ENCODE data around the gene TEPSIN.

DNA sequence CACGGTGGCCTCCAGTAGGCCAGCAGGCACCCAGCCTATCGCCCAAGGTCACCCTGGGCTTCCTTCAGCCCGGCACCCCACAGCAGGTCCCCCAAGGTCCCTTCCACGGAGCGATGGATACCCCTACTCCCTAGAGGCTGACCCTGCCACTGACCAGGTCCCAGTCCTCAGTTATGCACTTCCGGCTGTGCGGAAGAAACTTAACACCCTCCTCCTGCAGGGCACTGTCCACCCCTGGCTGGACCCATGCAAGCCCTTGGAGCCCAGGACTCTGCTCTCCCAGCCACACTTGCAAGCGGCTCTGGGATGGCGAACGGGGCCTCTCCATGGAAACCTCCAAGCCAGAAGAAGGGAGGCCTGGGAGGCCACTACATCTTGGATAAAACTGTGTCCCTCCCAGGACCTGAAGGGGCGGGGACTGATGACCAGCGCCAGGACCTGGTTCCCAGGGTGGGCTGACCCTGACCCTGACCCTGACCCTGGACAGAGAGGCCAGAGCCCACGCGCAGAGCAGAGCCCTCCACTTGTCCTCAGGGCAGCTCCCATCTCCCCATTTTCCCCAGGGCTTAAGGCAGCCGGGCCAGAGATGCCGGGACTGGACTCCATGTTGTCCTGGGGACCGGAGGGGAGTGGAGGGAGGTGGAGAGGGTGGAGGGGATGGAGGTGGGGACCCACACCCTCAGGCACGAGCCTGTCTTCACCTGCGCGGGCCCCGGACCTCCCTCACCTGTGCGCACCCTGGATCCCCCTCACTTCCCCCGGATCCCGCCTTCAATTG lies 16.8 kb downstream of the TEPSIN start:
- TF ChIP-seq ZBTB21 (CRISPR knock-in tag; IDR thresholded peaks at IDR 0.05) (no peak), JUNB (CRISPR knock-in tag; IDR thresholded peaks at IDR 0.05; ENCODE audit: borderline replicate concordance) (no peak), ZNF280D (CRISPR knock-in tag; IDR thresholded peaks at IDR 0.05) (no peak), CTCF (CRISPR knock-in tag; IDR thresholded peaks at IDR 0.05) (no peak), MAZ (IDR thresholded peaks at IDR 0.05; ENCODE audit: borderline replicate concordance, low read depth, low read length) (no peak), MAZ (CRISPR knock-in tag; IDR thresholded peaks at IDR 0.05; ENCODE audit: low read depth) (peak; percentile 13; the same call in 1 of the 2 replicates), RFXANK (CRISPR knock-in tag; IDR thresholded peaks at IDR 0.05) (no peak), FOXK1 (CRISPR knock-in tag; IDR thresholded peaks at IDR 0.05; ENCODE audit: borderline replicate concordance, low read depth) (no peak), IRF1 (CRISPR knock-in tag; IDR thresholded peaks at IDR 0.05; ENCODE audit: low read depth) (peak; percentile 17; the same call in 1 of the 2 replicates), RFXAP (CRISPR knock-in tag; IDR thresholded peaks at IDR 0.05; ENCODE audit: borderline replicate concordance) (0 out of 2 replicates have a peak, but pooled peaks have one; percentile 26), EZH2 (conservative IDR thresholded peaks at IDR 0.05; ENCODE audit: low read depth, low read length) (no peak), BRCA1 (CRISPR knock-in tag; IDR thresholded peaks at IDR 0.05) (no peak)
- TF ChIP-seq, protein P1, sequence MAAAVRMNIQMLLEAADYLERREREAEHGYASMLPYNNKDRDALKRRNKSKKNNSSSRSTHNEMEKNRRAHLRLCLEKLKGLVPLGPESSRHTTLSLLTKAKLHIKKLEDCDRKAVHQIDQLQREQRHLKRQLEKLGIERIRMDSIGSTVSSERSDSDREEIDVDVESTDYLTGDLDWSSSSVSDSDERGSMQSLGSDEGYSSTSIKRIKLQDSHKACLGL (CRISPR knock-in tag; IDR thresholded peaks at IDR 0.05) = no peak; the same call in 1 of the 2 replicates
